DND-41 (cell line): Measurements from ENCODE around the gene FGF2.

Source experiments
- CTCF ChIP-seq: IDR thresholded peaks from 2 replicates; pipeline ENCODE4 v1.5.1; 2012; ENCODE audit warnings: borderline replicate concordance, low read length, moderate library complexity, mild to moderate bottlenecking; ENCODE audit not compliant: poor library complexity, severe bottlenecking; ENCODE audit errors: extremely low read depth
- EZH2 ChIP-seq: IDR thresholded peaks from 3 replicates; pipeline ENCODE4 v1.6.1; 2012; ENCODE audit warnings: borderline replicate concordance, low read depth, mild to moderate bottlenecking, moderate library complexity, low read length, inconsistent platforms; ENCODE audit not compliant: severe bottlenecking

- no peak for TF ChIP-seq CTCF
- TF ChIP-seq EZH2 = no peak
These were observed 32.8 kb upstream of the FGF2 start for GRCh38 chr4:122793811-122794210.
